ENCODE results near the gene SIGLEC8. TPM values are rescaled to one million over a fixed set of nuclear protein-coding genes. Genes with fewer than 3 reads are reported as not detected.

SIGLEC8 gene
- total RNA-seq, 1 donor from 2014 or later: not detected

- intact Hi-C loops (cut with micrococcal nuclease): no loop called here
- Mint-ChIP-seq H3K9me3 (no peaks in the 10 kb centered on the region), H3K27me3 (peaks cover 17% of the 10 kb centered on the region), H3K4me1 (peaks cover 4% of the 10 kb centered on the region), H3K36me3 (ENCODE audit: low read depth) (no peaks in the 10 kb centered on the region), H3K4me3 (no peak overlapping the region), H3K27ac (no peak overlapping the region)
- CTCF ChIA-PET: interaction anchor here (0.7 to 0.8 kb wide), 2 partner anchors 13 to 39 kb away, joined by 3 read pairs; no protein-coding TSS in a partner anchor
- no peak for TF ChIP-seq CTCF (IDR thresholded peaks at IDR 0.05)
- no peak for DNase-seq
- no peak for ATAC-seq (ENCODE audit: low read depth)
- POLR2A ChIA-PET: no interaction called here
Observed at GRCh38 chr19:51434456-51434855, 23.8 kb downstream of the SIGLEC8 start.

DNA sequence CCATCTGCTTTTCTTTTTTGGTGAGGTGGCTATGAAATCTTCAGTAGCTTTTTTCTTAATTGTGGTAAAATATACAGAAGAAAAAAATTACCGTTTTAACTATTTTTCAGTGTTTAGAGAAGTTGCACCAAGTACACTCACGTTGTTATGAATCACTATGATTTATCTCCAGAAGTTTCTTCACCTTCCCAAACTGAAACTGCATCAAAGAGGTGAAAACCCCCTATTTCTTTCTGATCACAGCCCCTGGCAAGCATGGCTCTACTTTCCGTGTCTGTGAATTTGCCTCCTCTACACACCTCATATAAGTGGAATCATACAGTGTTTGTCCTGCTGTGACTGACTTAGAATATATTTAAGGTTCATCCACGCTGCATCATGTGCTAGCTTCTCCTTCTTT, 25.2 kb downstream of the SIGLEC8 start:
- Mint-ChIP-seq H3K36me3 (ENCODE audit: low read depth) (no peaks in the 10 kb centered on the region), H3K27me3 (peaks cover 15% of the 10 kb centered on the region), H3K4me1 (peaks cover under 1% of the 10 kb centered on the region), H3K27ac (no peak overlapping the region), H3K9me3 (no peaks in the 10 kb centered on the region), H3K4me3 (no peak overlapping the region)
- ChIA-PET CTCF (no interaction called here), POLR2A (interaction anchor here (0.6 kb wide), 1 partner anchor 67 kb away, joined by 3 read pairs; the partner anchor contains the start of gene ETFB)
- no peak for DNase-seq
- intact Hi-C loops (cut with micrococcal nuclease): no loop called here
- no peak for TF ChIP-seq CTCF (IDR thresholded peaks at IDR 0.05)
- no peak for ATAC-seq (ENCODE audit: low read depth)

- peaks cover 9% of the 10 kb centered on the region for H3K27me3 Mint-ChIP-seq
- DNase-seq: no peak
- no peak overlapping the region for H3K27ac Mint-ChIP-seq
- no peak for ATAC-seq (ENCODE audit: low read depth)
- intact Hi-C loops (cut with micrococcal nuclease): no loop called here
- TF ChIP-seq CTCF (IDR thresholded peaks at IDR 0.05): no peak
- no peak overlapping the region for H3K4me3 Mint-ChIP-seq
- ChIA-PET POLR2A (no interaction called here), CTCF (no interaction called here)
- no peaks in the 10 kb centered on the region for H3K9me3 Mint-ChIP-seq
- H3K4me1 Mint-ChIP-seq: no peaks in the 10 kb centered on the region
- H3K36me3 Mint-ChIP-seq (ENCODE audit: low read depth): no peaks in the 10 kb centered on the region
Observed at GRCh38 chr19:51431124-51431523, 27.1 kb downstream of the SIGLEC8 start.

GRCh38 chr19:51430221-51430620, 28.0 kb downstream of the SIGLEC8 start:
- Mint-ChIP-seq H3K4me1 (no peaks in the 10 kb centered on the region), H3K9me3 (no peaks in the 10 kb centered on the region), H3K27me3 (peaks cover 9% of the 10 kb centered on the region), H3K36me3 (ENCODE audit: low read depth) (no peaks in the 10 kb centered on the region), H3K27ac (no peak overlapping the region), H3K4me3 (no peak overlapping the region)
- DNase-seq (no peak), ATAC-seq (ENCODE audit: low read depth) (no peak)
- ChIA-PET POLR2A (no interaction called here), CTCF (no interaction called here)
- no peak for TF ChIP-seq CTCF (IDR thresholded peaks at IDR 0.05)
- intact Hi-C loops (cut with micrococcal nuclease): no loop called here

GRCh38 chr19:51427201-51427600, 31.1 kb downstream of the SIGLEC8 start:
- intact Hi-C loops (cut with micrococcal nuclease): no loop called here
- no peak for TF ChIP-seq CTCF (IDR thresholded peaks at IDR 0.05)
- H3K4me1 Mint-ChIP-seq: no peaks in the 10 kb centered on the region
- ATAC-seq (ENCODE audit: low read depth): no peak
- no peak for DNase-seq
- ChIA-PET POLR2A (interaction anchor here (1.5 kb wide), 1 partner anchor 10 kb away, joined by 5 read pairs; the partner anchor contains the start of gene SIGLEC10), CTCF (interaction anchor here (1.0 to 1.2 kb wide), 2 partner anchors 13 to 230 kb away, joined by 5 read pairs; no protein-coding TSS in a partner anchor)
- H3K27ac Mint-ChIP-seq: no peak overlapping the region
- H3K27me3 Mint-ChIP-seq: peaks cover 9% of the 10 kb centered on the region
- no peaks in the 10 kb centered on the region for H3K9me3 Mint-ChIP-seq
- H3K4me3 Mint-ChIP-seq: no peak overlapping the region
- H3K36me3 Mint-ChIP-seq (ENCODE audit: low read depth): no peaks in the 10 kb centered on the region
